Prostate gland (tissue), 2 donors: ENCODE results near the gene SOX5.

Experiments used
- POLR2A ChIP-seq: fragments of 450-650 bp; IDR thresholded peaks from one replicate; pipeline ENCODE4 v1.6.1; 2016; ENCODE audit warnings: antibody characterized with exemption, mild to moderate bottlenecking
- POLR2AphosphoS5 ChIP-seq: sonication (generic); formaldehyde crosslinking; IDR thresholded peaks from one replicate; pipeline ENCODE4 v1.6.1; 2017; ENCODE audit warnings: antibody characterized with exemption
- TF ChIP-seq, protein P1 (sequence below), 4 experiments: fragments of 200-600 bp in 2 of 4; fragments of 450-650 bp in 2 of 4; sonication (generic) in 2 of 4; IDR thresholded peaks; 1 replicate in 3 of 4; 2 replicates in 1 of 4; pipeline ENCODE4 v1.5.1; 2016 to 2019; ENCODE audit warnings: antibody characterized with exemption in 4 of 4, mild to moderate bottlenecking in 2 of 4, moderate library complexity in 2 of 4

DNA sequence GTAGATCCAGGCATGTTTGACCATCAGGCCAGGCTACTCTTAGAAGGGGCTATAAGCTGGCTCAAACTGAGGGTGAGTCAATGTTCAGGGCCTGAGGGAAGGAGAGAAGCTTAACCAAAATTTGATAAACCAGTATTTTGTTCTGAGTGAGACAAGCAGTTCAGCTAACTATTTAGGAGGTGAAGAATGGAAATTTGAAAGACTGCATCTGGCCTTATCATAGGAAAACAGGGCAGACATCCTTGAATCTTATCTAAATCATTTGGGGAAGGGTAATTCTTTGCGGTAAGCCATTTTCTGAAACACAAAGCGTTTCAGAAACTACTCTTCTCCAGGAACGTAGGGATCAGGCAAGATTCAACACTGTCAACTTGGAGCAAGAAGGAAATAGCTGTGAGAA lies 447.2 kb downstream of the SOX5 start:
- TF ChIP-seq POLR2A = no peak
- TF ChIP-seq, protein P1, sequence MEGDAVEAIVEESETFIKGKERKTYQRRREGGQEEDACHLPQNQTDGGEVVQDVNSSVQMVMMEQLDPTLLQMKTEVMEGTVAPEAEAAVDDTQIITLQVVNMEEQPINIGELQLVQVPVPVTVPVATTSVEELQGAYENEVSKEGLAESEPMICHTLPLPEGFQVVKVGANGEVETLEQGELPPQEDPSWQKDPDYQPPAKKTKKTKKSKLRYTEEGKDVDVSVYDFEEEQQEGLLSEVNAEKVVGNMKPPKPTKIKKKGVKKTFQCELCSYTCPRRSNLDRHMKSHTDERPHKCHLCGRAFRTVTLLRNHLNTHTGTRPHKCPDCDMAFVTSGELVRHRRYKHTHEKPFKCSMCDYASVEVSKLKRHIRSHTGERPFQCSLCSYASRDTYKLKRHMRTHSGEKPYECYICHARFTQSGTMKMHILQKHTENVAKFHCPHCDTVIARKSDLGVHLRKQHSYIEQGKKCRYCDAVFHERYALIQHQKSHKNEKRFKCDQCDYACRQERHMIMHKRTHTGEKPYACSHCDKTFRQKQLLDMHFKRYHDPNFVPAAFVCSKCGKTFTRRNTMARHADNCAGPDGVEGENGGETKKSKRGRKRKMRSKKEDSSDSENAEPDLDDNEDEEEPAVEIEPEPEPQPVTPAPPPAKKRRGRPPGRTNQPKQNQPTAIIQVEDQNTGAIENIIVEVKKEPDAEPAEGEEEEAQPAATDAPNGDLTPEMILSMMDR (IDR thresholded peaks at IDR 0.05) = no peak
- no peak for TF ChIP-seq POLR2AphosphoS5
